ENCODE data around the gene MAST2. TPM values are rescaled to one million over a fixed set of nuclear protein-coding genes. Genes with fewer than 3 reads are reported as not detected.

MAST2 gene
- total and polyA plus RNA-seq, 2 of the 13 experiments (the other 11 are each of a cell fraction or from before 2014, with no cell fraction given) = 15.3 to 23.0 TPM

DNA sequence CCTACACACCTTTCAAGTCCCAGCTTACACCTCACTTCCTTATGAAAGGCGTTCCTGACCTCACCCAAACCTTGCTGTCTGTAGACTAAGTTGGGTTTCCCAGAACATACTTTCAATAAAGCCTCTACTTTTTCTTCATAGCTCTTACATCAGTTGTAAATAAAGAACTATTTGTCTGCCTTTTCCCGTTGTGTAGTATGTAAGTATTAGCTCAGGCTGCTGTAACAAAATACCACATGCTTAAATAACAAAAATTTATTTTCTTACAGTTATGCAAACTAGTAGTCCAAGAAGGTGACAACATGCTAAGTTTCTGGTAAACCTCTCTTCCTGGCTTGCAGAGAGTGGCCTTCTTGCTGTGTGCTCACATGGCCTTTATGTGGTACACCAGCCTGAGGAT is 86.7 kb downstream of the MAST2 start:
- intact Hi-C loops (cut with micrococcal nuclease; ENCODE audit: unreplicated experiment) (no loop called here), in situ Hi-C loops (cut with HindIII; ENCODE audit: extremely low pct_ligation_motif_present, low pct_unique_long_range_greater_than_20kb) (no loop called here)
- H3K27ac ChIP-seq (ENCODE audit: extremely low read length, insufficient read depth, low read length) = no peak overlapping the region

GRCh38 chr1:45891087-45891486 is 87.7 kb downstream of the MAST2 start:
- Histone ChIP-seq H4K20me1 (ENCODE audit: insufficient read depth, low read length) (no peaks in the 10 kb centered on the region), H3K9me3 (ENCODE audit: low read length) (no peaks in the 10 kb centered on the region), H3K36me3 (replicated peaks in 1 of 2; ENCODE audit: control insufficient read depth in 1 of 2, insufficient read depth in 2 of 2, low read length in 2 of 2) (peaks cover 0 to 2% of the 10 kb centered on the region in 2 experiments; a peak in 1 of 5 replicates), H2AFZ (ENCODE audit: low read length) (no peak overlapping the region), H3K4me2 (ENCODE audit: low read depth, low read length) (no peak overlapping the region), H3K79me2 (ENCODE audit: insufficient read depth, low read length) (peaks cover 8% of the 10 kb centered on the region), H3K4me3 (replicated peaks in 1 of 3; ENCODE audit: insufficient read depth in 1 of 3, low read depth in 2 of 3, low read length in 3 of 3) (no peak overlapping the region), H3K27ac (ENCODE audit: extremely low read length, insufficient read depth, low read length) (no peak overlapping the region), H3K4me1 (ENCODE audit: insufficient read depth, low read length) (peaks cover 38% of the 10 kb centered on the region), H3K27me3 (ENCODE audit: control insufficient read depth in 1 of 2, insufficient read depth in 2 of 2, low read length in 2 of 2) (no peaks in the 10 kb centered on the region), H3K9ac (ENCODE audit: insufficient read depth, low read depth, low read length) (no peak overlapping the region)
- intact Hi-C loops (cut with micrococcal nuclease; ENCODE audit: unreplicated experiment) = no loop called here
- DNase-seq (ENCODE audit: low spot score) (no peak), FAIRE-seq (no peak), ATAC-seq (no peak)
- BruUV-seq (replicated peaks) = no TSS peak
- POLR2A ChIA-PET = no interaction called here
- CTCF ChIA-PET (ENCODE audit: low intra/inter-chr PET ratio, low total read pairs) = no interaction called here
- in situ Hi-C loops (cut with HindIII; ENCODE audit: extremely low pct_ligation_motif_present, low pct_unique_long_range_greater_than_20kb) = no loop called here
- peak; percentile 83 for TF ChIP-seq ZNF121 (CRISPR knock-in tag; IDR thresholded peaks at IDR 0.05)
- TF ChIP-seq CCAR2 (optimal IDR thresholded peaks at IDR 0.05; ENCODE audit: low read depth, low read length) = no peak
- 100% methylated on average over 2 of the region's 2 CpGs for WGBS (ENCODE audit: low lambda C conversion rate)

More for the DNA sequence above, 86.7 kb downstream of the MAST2 start:
- CTCF ChIA-PET (ENCODE audit: low intra/inter-chr PET ratio, low total read pairs) = no interaction called here
- no peak for ATAC-seq
- Histone ChIP-seq H3K4me2 (ENCODE audit: low read depth, low read length) (no peak overlapping the region), H3K4me1 (ENCODE audit: insufficient read depth, low read length) (peaks cover 44% of the 10 kb centered on the region), H4K20me1 (ENCODE audit: insufficient read depth, low read length) (no peaks in the 10 kb centered on the region), H3K36me3 (replicated peaks in 1 of 2; ENCODE audit: control insufficient read depth in 1 of 2, insufficient read depth in 2 of 2, low read length in 2 of 2) (peaks cover 0 to 2% of the 10 kb centered on the region in 2 experiments; a peak in 1 of 5 replicates), H2AFZ (ENCODE audit: low read length) (no peak overlapping the region), H3K9me3 (ENCODE audit: low read length) (no peaks in the 10 kb centered on the region), H3K4me3 (replicated peaks in 1 of 3; ENCODE audit: insufficient read depth in 1 of 3, low read depth in 2 of 3, low read length in 3 of 3) (no peak overlapping the region), H3K9ac (ENCODE audit: insufficient read depth, low read depth, low read length) (no peak overlapping the region), H3K27me3 (ENCODE audit: control insufficient read depth in 1 of 2, insufficient read depth in 2 of 2, low read length in 2 of 2) (no peaks in the 10 kb centered on the region), H3K79me2 (ENCODE audit: insufficient read depth, low read length) (peaks cover 10% of the 10 kb centered on the region)
- POLR2A ChIA-PET = no interaction called here
- FAIRE-seq = no peak
- WGBS (ENCODE audit: low lambda C conversion rate) = 92% methylated on average over 2 of the region's 2 CpGs
- TF ChIP-seq ZBTB44 (CRISPR knock-in tag; IDR thresholded peaks at IDR 0.05) (no peak), ZNF292 (CRISPR knock-in tag; IDR thresholded peaks at IDR 0.05; ENCODE audit: borderline replicate concordance, low read depth) (no peak), ZNF12 (CRISPR knock-in tag; IDR thresholded peaks at IDR 0.05) (peak; percentile 94)
- no peak for DNase-seq (ENCODE audit: low spot score)
- BruUV-seq (replicated peaks) = no TSS peak

All from HepG2 (cell line).